Mesangial cell (primary cell): ENCODE data around the gene SNAPIN. TPM values are rescaled to one million over a fixed set of nuclear protein-coding genes. Genes with fewer than 3 reads are reported as not detected.

ENCODE experiments used
- total RNA-seq: library from RNA; depleted of rRNA; stranded (reverse); fragments of >200 nt; gene quantifications from 2 replicates; pipeline ENCODE4 v1.2.3, GENCODE V29; 2015

SNAPIN gene, protein sequence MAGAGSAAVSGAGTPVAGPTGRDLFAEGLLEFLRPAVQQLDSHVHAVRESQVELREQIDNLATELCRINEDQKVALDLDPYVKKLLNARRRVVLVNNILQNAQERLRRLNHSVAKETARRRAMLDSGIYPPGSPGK
- total RNA-seq, result 64.7 and 84.4 TPM in 2 replicates

GRCh38 chr1:153658400-153659174 lies at the start of gene SNAPIN:
Gene SNAPIN, plus strand, starts transcription at chr1:153658703. Its CDS starts 41 bp downstream, at chr1:153658744.

DNA sequence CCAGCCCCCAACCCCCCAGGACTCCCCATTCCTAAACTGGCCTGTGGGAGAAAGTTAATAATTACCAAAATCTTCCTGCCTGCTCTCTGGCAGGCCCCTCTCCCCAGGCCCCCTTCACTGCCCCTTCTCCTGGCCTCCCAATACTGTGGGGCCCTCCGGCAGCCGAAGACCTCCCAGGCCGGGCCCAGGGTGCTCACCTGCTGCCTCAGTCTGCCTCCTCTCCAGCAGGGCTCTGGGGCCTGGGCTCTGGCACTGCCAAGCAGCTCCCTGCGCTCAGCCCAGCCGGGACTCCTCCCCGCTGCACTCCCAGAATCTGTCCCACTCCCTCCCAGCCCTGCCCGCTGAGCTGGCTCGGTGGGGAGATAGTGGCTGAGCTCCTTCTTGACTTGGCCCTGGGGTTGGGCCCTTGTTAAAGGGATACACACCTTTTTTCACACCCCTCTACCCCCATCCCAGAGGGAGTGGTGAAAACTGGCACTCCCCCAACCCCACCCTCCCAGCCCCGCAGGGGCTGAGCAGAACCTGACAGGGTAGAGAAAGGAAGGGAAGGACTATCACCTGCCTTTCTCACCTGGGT lies 45.7 kb upstream of the SNAPIN start, which contains the start of gene S100A16:
S100A16 (minus strand) TSS at position 383 of the 577 bp plus-strand sequence. CDS start 4,986 bp downstream, outside the sequence.

DNA sequence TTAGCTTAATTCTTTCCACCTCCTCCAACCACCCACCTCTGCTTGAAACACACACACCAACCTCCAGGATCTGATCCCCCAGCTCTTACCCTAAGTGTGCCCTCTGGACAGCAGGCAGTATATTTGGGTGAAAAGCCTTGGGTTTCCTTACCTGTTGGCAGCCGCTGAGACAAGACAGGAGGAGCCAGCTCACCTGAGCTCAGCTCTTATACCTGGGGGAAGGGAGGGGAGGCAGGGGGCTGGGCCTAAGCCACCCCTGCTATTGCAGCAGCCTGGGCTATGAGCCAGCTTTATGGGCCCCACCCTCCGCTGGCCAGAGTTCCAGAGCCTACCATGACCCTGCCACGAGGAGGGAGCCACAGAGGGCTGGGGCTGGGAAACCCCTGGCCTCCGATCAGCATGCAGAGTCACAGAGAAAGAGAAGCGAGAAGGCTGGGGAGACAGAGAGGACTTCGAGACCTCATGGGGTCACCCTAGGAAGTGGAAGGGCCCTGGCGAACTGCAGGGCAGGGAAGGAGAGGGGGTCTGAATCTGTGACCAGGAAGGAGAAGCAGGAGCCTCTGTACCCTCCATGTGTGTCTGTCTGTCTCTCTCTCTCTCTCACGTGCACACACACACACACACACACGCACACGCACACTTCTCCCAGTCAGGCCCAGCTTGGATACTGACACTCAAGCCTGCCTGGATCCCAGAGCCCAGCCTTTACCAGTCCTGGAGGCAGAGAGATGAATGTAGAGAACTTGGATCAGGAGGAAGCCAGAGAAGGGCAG lies 42.2 kb upstream of the SNAPIN start, which contains the start of gene S100A14:
S100A14 (minus strand) TSS at position 182 of the 773 bp plus-strand sequence. CDS start 467 bp downstream, outside the sequence.

GRCh38 chr1:153626904-153627714 lies 31.4 kb upstream of the SNAPIN start, which contains the start of gene S100A13:
Gene S100A13, minus strand, starts transcription at chr1:153627505. Its CDS starts 1,033 bp downstream, at chr1:153626472.

GRCh38 chr1:153627715-153628626 lies 30.5 kb upstream of the SNAPIN start, which contains the start of gene S100A1:
Gene S100A1, plus strand, starts transcription at chr1:153628434. Its CDS starts 2,088 bp downstream, at chr1:153630522.

DNA sequence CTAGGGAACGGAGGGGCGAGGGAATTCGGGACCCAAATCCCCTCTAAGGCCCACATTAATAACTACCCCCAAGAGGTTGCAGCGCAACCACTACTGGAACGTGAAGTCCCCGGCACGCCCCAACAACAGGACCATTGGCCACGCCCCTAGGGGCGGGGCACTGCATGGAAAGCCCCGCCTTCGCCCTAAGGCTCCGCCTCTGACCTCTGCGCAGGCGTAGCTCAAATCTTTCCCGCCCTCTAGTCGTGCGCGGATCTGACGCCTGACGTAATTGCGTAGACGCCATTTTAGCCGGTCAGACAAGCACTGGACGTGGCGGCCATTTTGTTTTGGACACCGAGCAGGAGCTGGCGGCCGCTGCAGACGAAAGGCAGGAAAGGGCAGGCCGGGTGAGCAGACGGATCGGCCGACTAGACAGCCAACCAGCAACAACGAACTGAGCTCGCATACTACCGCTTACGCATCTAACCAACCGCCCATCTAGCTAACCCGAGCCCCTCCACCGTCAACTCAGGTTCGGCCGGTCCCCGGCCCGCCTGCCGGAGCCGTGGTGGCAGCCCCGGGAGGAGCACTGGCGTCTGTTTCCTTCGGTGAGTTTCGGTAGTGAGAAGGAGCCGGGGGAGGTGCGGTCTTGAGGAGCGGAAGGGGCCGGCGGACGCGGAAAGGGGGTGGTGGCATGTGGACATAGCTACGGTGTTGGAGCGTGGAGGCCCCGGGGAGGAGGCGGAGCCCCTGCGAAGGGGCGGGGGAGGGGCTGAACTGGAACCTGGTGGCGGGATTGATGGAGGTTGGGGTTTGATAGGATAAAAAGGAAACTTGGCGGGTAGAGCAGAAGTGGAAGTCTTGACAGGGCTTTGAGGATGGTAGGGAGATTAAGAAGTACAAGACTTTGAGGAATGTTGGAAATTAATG lies 24.5 kb upstream of the SNAPIN start, which contains the start of gene CHTOP:
CHTOP (plus strand) TSS at position 313 of the 912 bp plus-strand sequence. CDS start 2,523 bp downstream, outside the sequence.

GRCh38 chr1:153670859-153671627 lies 12.5 kb downstream of the SNAPIN start, which contains the start of gene ILF2:
Gene ILF2, minus strand, starts transcription at chr1:153670993. Its CDS starts 71 bp downstream, at chr1:153670922.

GRCh38 chr1:153678519-153679336 lies 20.2 kb downstream of the SNAPIN start, which contains the start of gene NPR1:
Gene NPR1, plus strand, starts transcription at chr1:153678688. Its CDS starts 421 bp downstream, at chr1:153679109.

Other genes with a start within 250 kb of the SNAPIN start
- gene S100A7A, start 242.2 kb upstream of the SNAPIN start, total RNA-seq, result not detected in 2 replicates
- gene S100A7, start 198.1 kb upstream of the SNAPIN start, total RNA-seq, result not detected in 2 replicates
- 1,631 and 1,651 TPM in 2 replicates for gene S100A6, start 122.7 kb upstream of the SNAPIN start, total RNA-seq
- gene S100A5, start 117.8 kb upstream of the SNAPIN start, total RNA-seq, result 0.16 and 2.5 TPM in 2 replicates
- gene S100A4, start 112.9 kb upstream of the SNAPIN start, total RNA-seq, result 21.2 and 31.3 TPM in 2 replicates
- 5.8 and 42.2 TPM in 2 replicates for gene S100A3, start 109.4 kb upstream of the SNAPIN start, total RNA-seq
- gene S100A2, start 92.9 kb upstream of the SNAPIN start, total RNA-seq, result 3.5 and 21.7 TPM in 2 replicates
- gene S100A16, start 45.6 kb upstream of the SNAPIN start, total RNA-seq, result 433 and 734 TPM in 2 replicates
- 1.1 TPM in 1 of 2 replicates, not detected in the other for gene S100A14, start 42.4 kb upstream of the SNAPIN start, total RNA-seq
- 146 and 185 TPM in 2 replicates for gene S100A13, start 31.2 kb upstream of the SNAPIN start, total RNA-seq
- gene S100A1, start 30.3 kb upstream of the SNAPIN start, total RNA-seq, result 4.4 TPM in 1 of 2 replicates, not detected in the other
- 36.4 and 38.1 TPM in 2 replicates for gene CHTOP, start 24.6 kb upstream of the SNAPIN start, total RNA-seq
- 133 and 266 TPM in 2 replicates for gene ILF2, start 12.3 kb downstream of the SNAPIN start, total RNA-seq
- 4.7 and 74.3 TPM in 2 replicates for gene NPR1, start 20.0 kb downstream of the SNAPIN start, total RNA-seq
- gene INTS3, start 69.3 kb downstream of the SNAPIN start, total RNA-seq, result 28.2 and 39.3 TPM in 2 replicates
- 7.3 and 24.0 TPM in 2 replicates for gene SLC27A3, start 116.7 kb downstream of the SNAPIN start, total RNA-seq